HG02885 (cell line): ENCODE data around the gene NUP98.
A peak's percentile ranks its signal among the peaks of the same experiment; 100 is the strongest.
"Not testable (repeated sequence)": the region's sequence is repeated elsewhere in the genome, so short reads cannot be mapped to it uniquely, and the experiment has no call there.

Experiments used
- ATAC-seq: cut with Tn5 transposase; IDR thresholded peaks from one replicate; pipeline ENCODE4 v1.9.1; 2021; ENCODE audit warnings: mild to moderate bottlenecking; ENCODE audit not compliant: unreplicated experiment, poor library complexity

The NUP98 gene

GRCh38 chr11:3802011-3802790 lies 4.8 kb upstream of the NUP98 start:
- ATAC-seq, result no peak

GRCh38 chr11:3799873-3800272 lies 2.5 kb upstream of the NUP98 start:
- no peak for ATAC-seq

- ATAC-seq, result no peak
Measured at GRCh38 chr11:3799143-3799542, 1.8 kb upstream of the NUP98 start.

GRCh38 chr11:3796801-3797328 lies 489 bp downstream of the NUP98 start:
- ATAC-seq, result peak; percentile 31

- ATAC-seq, result no peak
Measured at GRCh38 chr11:3796346-3796745, 1.0 kb downstream of the NUP98 start.

- no peak for ATAC-seq
Measured at GRCh38 chr11:3796002-3796311, 1.4 kb downstream of the NUP98 start.

GRCh38 chr11:3795131-3796001 lies 2.0 kb downstream of the NUP98 start:
- no peak for ATAC-seq

- ATAC-seq, result not testable (repeated sequence)
Measured at GRCh38 chr11:3794387-3794786, 3.0 kb downstream of the NUP98 start.

GRCh38 chr11:3786781-3787428 lies 10.4 kb downstream of the NUP98 start:
- ATAC-seq, result no peak

GRCh38 chr11:3783611-3784010 lies 13.7 kb downstream of the NUP98 start:
- no peak for ATAC-seq

- no peak for ATAC-seq
Measured at GRCh38 chr11:3782963-3783362, 14.4 kb downstream of the NUP98 start.

GRCh38 chr11:3781423-3781822 lies 15.9 kb downstream of the NUP98 start:
- ATAC-seq, result no peak

GRCh38 chr11:3775736-3776406 lies 21.5 kb downstream of the NUP98 start:
- no peak for ATAC-seq

GRCh38 chr11:3773180-3773579 lies 24.2 kb downstream of the NUP98 start:
- no peak for ATAC-seq

GRCh38 chr11:3767536-3767935 lies 29.8 kb downstream of the NUP98 start:
- ATAC-seq, result no peak

GRCh38 chr11:3766836-3767235 lies 30.5 kb downstream of the NUP98 start:
- ATAC-seq, result not testable (repeated sequence)

GRCh38 chr11:3764266-3764665 lies 33.1 kb downstream of the NUP98 start:
- ATAC-seq, result no peak

- no peak for ATAC-seq
Measured at GRCh38 chr11:3755151-3755550, 42.2 kb downstream of the NUP98 start.

- ATAC-seq, result no peak
Measured at GRCh38 chr11:3753110-3753509, 44.2 kb downstream of the NUP98 start.

- no peak for ATAC-seq
Measured at GRCh38 chr11:3747704-3748103, 49.6 kb downstream of the NUP98 start.
